ENCODE measurements around the gene CLCA2. TPM values are rescaled to one million over a fixed set of nuclear protein-coding genes. Genes with fewer than 3 reads are reported as not detected.
"Not testable (repeated sequence)": the region's sequence is repeated elsewhere in the genome, so short reads cannot be mapped to it uniquely, and the experiment has no call there.

The CLCA2 gene
- total and polyA plus RNA-seq, 2 experiments from 2014 or later = not detected

GRCh38 chr1:86502125-86502646 is 78.2 kb downstream of the CLCA2 start:
- peak overlapping the region; percentile 78; the same call in 2 of the 3 replicates for H3K4me3 Mint-ChIP-seq
- H3K27me3 ChIP-seq (ENCODE audit: insufficient read depth); H3K36me3 ChIP-seq (ENCODE audit: insufficient read depth); H3K79me2 ChIP-seq (replicated peaks; ENCODE audit: insufficient read depth); H3F3A ChIP-seq (replicated peaks; ENCODE audit: low read depth); H3K9me2 ChIP-seq (ENCODE audit: insufficient read depth); H3K36me3 Mint-ChIP-seq (ENCODE audit: low read depth); H4K20me1 ChIP-seq (replicated peaks; ENCODE audit: insufficient read depth); H3K27me3 Mint-ChIP-seq (ENCODE audit: insufficient read depth, low read depth, poor library complexity); H3K9me3 Mint-ChIP-seq: not testable (repeated sequence)
- H3K4me3 ChIP-seq = peak overlapping the region; percentile 51
- peaks cover 13% of the 10 kb centered on the region; the same call in 1 of the 2 replicates for H3K4me1 ChIP-seq (ENCODE audit: insufficient read depth)
- H2AFZ ChIP-seq = peak overlapping the region; percentile 78; the same call in 1 of the 2 replicates
- H3K27ac Mint-ChIP-seq = peak overlapping the region; percentile 98
- peak overlapping the region; percentile 86 for H3K27ac ChIP-seq (ENCODE audit: low read depth)
- H3K4me2 ChIP-seq = peak overlapping the region; percentile 75
- H3K4me1 Mint-ChIP-seq = peaks cover 32% of the 10 kb centered on the region
- ATAC-seq = peak; percentile 75
- peak; percentile 56 to 71 for TF ChIP-seq CTCF (conservative IDR thresholded peaks at IDR 0.05; ENCODE audit: low read depth in 2 of 2)
- DNase-seq (ENCODE audit: low spot score) = peak; percentile 79

- Histone ChIP-seq H3K27me3 (ENCODE audit: insufficient read depth) (no peaks in the 10 kb centered on the region), H3K9me2 (ENCODE audit: insufficient read depth) (no peaks in the 10 kb centered on the region), H3K27ac (ENCODE audit: low read depth) (peak overlapping the region; percentile 99), H4K20me1 (replicated peaks; ENCODE audit: insufficient read depth) (no peaks in the 10 kb centered on the region), H3K36me3 (ENCODE audit: insufficient read depth) (no peaks in the 10 kb centered on the region), H2AFZ (no peak overlapping the region), H3F3A (replicated peaks; ENCODE audit: low read depth) (peaks cover 4% of the 10 kb centered on the region; the same call in 1 of the 2 replicates), H3K79me2 (replicated peaks; ENCODE audit: insufficient read depth) (no peaks in the 10 kb centered on the region), H3K4me2 (peak overlapping the region; percentile 75), H3K4me1 (ENCODE audit: insufficient read depth) (peaks cover 13% of the 10 kb centered on the region; the same call in 1 of the 2 replicates), H3K4me3 (peak overlapping the region; percentile 51)
- peak; percentile 94 for DNase-seq (ENCODE audit: low spot score)
- TF ChIP-seq ZNF114 (CRISPR knock-in tag; IDR thresholded peaks at IDR 0.05) (no peak), EZH2phosphoT487 (IDR thresholded peaks at IDR 0.05; ENCODE audit: unreplicated experiment) (no peak), ETS1 (IDR thresholded peaks at IDR 0.05) (no peak), JUNB (IDR thresholded peaks at IDR 0.05; ENCODE audit: unreplicated experiment) (no peak), REST (IDR thresholded peaks at IDR 0.05; ENCODE audit: unreplicated experiment) (no peak), CTCF (conservative IDR thresholded peaks at IDR 0.05; ENCODE audit: low read depth in 2 of 2) (peak in 1 of 2 experiments; percentile 58; a peak in 2 of 4 replicates), NANOG (IDR thresholded peaks at IDR 0.05; ENCODE audit: borderline replicate concordance) (no peak; the same call in 1 of the 2 replicates)
- ATAC-seq = peak; percentile 86
- Mint-ChIP-seq H3K36me3 (ENCODE audit: low read depth) (no peaks in the 10 kb centered on the region; the same call in 2 of the 3 replicates), H3K27ac (peak overlapping the region; percentile 98), H3K4me1 (peaks cover 35% of the 10 kb centered on the region), H3K27me3 (ENCODE audit: insufficient read depth, low read depth, poor library complexity) (peaks cover 2% of the 10 kb centered on the region), H3K9me3 (peaks cover 8% of the 10 kb centered on the region), H3K4me3 (peak overlapping the region; percentile 78; the same call in 2 of the 3 replicates)
Observed at GRCh38 chr1:86502721-86503405, 78.9 kb downstream of the CLCA2 start.

All from GM23338 (cell line).